ENCODE data around the gene LRMDA.

- TF ChIP-seq, protein P1, sequence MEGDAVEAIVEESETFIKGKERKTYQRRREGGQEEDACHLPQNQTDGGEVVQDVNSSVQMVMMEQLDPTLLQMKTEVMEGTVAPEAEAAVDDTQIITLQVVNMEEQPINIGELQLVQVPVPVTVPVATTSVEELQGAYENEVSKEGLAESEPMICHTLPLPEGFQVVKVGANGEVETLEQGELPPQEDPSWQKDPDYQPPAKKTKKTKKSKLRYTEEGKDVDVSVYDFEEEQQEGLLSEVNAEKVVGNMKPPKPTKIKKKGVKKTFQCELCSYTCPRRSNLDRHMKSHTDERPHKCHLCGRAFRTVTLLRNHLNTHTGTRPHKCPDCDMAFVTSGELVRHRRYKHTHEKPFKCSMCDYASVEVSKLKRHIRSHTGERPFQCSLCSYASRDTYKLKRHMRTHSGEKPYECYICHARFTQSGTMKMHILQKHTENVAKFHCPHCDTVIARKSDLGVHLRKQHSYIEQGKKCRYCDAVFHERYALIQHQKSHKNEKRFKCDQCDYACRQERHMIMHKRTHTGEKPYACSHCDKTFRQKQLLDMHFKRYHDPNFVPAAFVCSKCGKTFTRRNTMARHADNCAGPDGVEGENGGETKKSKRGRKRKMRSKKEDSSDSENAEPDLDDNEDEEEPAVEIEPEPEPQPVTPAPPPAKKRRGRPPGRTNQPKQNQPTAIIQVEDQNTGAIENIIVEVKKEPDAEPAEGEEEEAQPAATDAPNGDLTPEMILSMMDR (conservative IDR thresholded peaks at IDR 0.05; ENCODE audit: low read depth, low read length): no peak
- TF ChIP-seq EZH2 (IDR thresholded peaks at IDR 0.05; ENCODE audit: borderline replicate concordance, low read depth, low read length, poor library complexity, severe bottlenecking): no peak
Measured at GRCh38 chr10:75878586-75878985, 447.2 kb downstream of the LRMDA start.
